Measurements from ENCODE around the gene ANKRD50. TPM values are rescaled to one million over a fixed set of nuclear protein-coding genes. Genes with fewer than 3 reads are reported as not detected.
A peak's percentile ranks its signal among the peaks of the same experiment; 100 is the strongest.

The ANKRD50 gene
- total RNA-seq, 2 experiments from 2014 or later: 0.36 to 0.54 TPM

DNA sequence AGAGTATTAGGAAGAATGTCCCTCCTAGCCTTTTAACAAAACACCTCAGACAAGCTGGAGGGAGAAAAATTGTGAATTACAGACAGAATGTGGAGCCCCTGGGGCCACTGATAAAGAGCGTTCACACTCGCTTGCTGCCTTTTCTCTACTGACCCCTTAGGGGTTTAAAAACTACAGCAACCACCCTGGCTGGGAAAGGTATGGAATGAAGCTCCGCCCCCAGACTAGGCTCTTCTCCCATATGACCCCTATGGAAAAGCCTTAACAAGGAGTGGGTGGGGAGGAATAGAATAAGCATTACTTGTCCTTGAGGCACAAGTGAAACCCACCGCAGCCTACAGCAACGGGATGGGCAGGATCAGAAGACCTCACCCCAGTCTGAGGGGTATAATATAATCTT is 26.3 kb downstream of the ANKRD50 start:
- Mint-ChIP-seq H3K4me1 (ENCODE audit: low read depth) (peaks cover 8% of the 10 kb centered on the region), H3K27ac (no peak overlapping the region), H3K36me3 (ENCODE audit: low read depth) (no peaks in the 10 kb centered on the region), H3K27me3 (no peaks in the 10 kb centered on the region), H3K9me3 (no peaks in the 10 kb centered on the region), H3K4me3 (no peak overlapping the region)
- TF ChIP-seq, protein P1, sequence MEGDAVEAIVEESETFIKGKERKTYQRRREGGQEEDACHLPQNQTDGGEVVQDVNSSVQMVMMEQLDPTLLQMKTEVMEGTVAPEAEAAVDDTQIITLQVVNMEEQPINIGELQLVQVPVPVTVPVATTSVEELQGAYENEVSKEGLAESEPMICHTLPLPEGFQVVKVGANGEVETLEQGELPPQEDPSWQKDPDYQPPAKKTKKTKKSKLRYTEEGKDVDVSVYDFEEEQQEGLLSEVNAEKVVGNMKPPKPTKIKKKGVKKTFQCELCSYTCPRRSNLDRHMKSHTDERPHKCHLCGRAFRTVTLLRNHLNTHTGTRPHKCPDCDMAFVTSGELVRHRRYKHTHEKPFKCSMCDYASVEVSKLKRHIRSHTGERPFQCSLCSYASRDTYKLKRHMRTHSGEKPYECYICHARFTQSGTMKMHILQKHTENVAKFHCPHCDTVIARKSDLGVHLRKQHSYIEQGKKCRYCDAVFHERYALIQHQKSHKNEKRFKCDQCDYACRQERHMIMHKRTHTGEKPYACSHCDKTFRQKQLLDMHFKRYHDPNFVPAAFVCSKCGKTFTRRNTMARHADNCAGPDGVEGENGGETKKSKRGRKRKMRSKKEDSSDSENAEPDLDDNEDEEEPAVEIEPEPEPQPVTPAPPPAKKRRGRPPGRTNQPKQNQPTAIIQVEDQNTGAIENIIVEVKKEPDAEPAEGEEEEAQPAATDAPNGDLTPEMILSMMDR (IDR thresholded peaks at IDR 0.05): no peak
- DNase-seq (no peak), ATAC-seq (no peak)
- intact Hi-C loops (cut with micrococcal nuclease): no loop called here
- ChIA-PET CTCF (no interaction called here), POLR2A (no interaction called here)

GRCh38 chr4:124685851-124686250 is 26.7 kb downstream of the ANKRD50 start:
- intact Hi-C loops (cut with micrococcal nuclease): no loop called here
- TF ChIP-seq, protein P1 (IDR thresholded peaks at IDR 0.05): no peak
- POLR2A ChIA-PET: interaction anchor here (1.1 kb wide), 1 partner anchor 12 kb away, joined by 3 read pairs; no protein-coding TSS in a partner anchor
- H3K27me3 Mint-ChIP-seq: no peaks in the 10 kb centered on the region
- H3K27ac Mint-ChIP-seq: no peak overlapping the region
- H3K4me3 Mint-ChIP-seq: no peak overlapping the region
- ATAC-seq (no peak), DNase-seq (no peak)
- CTCF ChIA-PET: no interaction called here
- H3K9me3 Mint-ChIP-seq: no peaks in the 10 kb centered on the region
- H3K4me1 Mint-ChIP-seq (ENCODE audit: low read depth): peaks cover 8% of the 10 kb centered on the region
- no peaks in the 10 kb centered on the region for H3K36me3 Mint-ChIP-seq (ENCODE audit: low read depth)

- H3K4me3 Mint-ChIP-seq: no peak overlapping the region
Observed at GRCh38 chr4:124684301-124684700, 28.2 kb downstream of the ANKRD50 start.

DNA sequence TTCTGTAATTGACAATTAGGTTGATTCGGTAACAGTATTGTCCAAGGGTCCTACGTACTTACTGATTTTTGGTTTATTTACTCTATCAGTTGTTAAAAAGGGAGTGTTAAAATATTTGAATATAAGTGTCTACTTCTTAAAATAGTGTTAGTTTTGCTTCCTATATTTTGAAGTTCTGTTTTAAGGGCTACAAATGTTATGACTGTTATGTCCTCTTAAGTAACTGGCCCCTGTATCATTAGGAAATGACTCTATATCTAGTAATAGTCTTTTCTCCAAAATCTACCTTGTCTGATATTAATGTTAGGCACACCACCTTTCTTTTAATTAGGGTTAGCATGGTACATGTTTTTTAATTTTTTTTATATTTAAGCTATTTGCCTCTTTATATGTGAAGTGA is 30.1 kb downstream of the ANKRD50 start:
- TF ChIP-seq, protein P1 (IDR thresholded peaks at IDR 0.05): no peak
- CTCF ChIA-PET: no interaction called here
- no peaks in the 10 kb centered on the region for H3K27me3 Mint-ChIP-seq
- no peak for DNase-seq
- H3K36me3 Mint-ChIP-seq (ENCODE audit: low read depth): no peaks in the 10 kb centered on the region
- POLR2A ChIA-PET: no interaction called here
- H3K4me3 Mint-ChIP-seq: no peak overlapping the region
- no peaks in the 10 kb centered on the region for H3K9me3 Mint-ChIP-seq
- peaks cover 8% of the 10 kb centered on the region for H3K4me1 Mint-ChIP-seq (ENCODE audit: low read depth)
- ATAC-seq: no peak
- H3K27ac Mint-ChIP-seq: no peak overlapping the region
- intact Hi-C loops (cut with micrococcal nuclease): no loop called here

More at GRCh38 chr4:124684301-124684700, 28.2 kb downstream of the ANKRD50 start:
- POLR2A ChIA-PET: no interaction called here
- TF ChIP-seq, protein P1 (IDR thresholded peaks at IDR 0.05): no peak
- H3K36me3 Mint-ChIP-seq (ENCODE audit: low read depth): no peaks in the 10 kb centered on the region
- H3K27me3 Mint-ChIP-seq: no peaks in the 10 kb centered on the region
- no peaks in the 10 kb centered on the region for H3K9me3 Mint-ChIP-seq
- CTCF ChIA-PET: no interaction called here
- intact Hi-C loops (cut with micrococcal nuclease): no loop called here
- no peak overlapping the region for H3K27ac Mint-ChIP-seq
- no peak for DNase-seq
- ATAC-seq: peak; percentile 53
- peaks cover 8% of the 10 kb centered on the region for H3K4me1 Mint-ChIP-seq (ENCODE audit: low read depth)

DNA sequence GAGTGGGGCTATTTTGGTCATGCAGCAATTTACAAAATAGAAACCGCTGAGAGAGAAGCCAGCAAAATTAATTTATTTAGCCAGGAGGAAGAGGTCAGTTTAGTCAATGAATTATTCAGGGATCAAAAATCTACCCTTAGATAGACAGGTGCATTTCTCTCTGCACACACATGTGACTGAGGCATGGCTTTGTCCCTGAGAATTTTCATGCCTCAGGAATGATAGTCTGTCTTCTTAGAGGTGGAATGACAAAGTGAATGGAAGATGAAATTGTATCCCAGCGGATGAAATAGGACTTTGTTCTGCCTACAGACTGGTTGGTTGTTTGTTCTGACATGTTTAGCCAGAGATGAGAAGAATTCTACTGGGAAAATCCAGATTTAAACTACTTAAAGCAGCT is 46.0 kb downstream of the ANKRD50 start:
- Mint-ChIP-seq H3K9me3 (no peaks in the 10 kb centered on the region), H3K36me3 (ENCODE audit: low read depth) (no peaks in the 10 kb centered on the region), H3K4me1 (ENCODE audit: low read depth) (no peaks in the 10 kb centered on the region), H3K27me3 (no peaks in the 10 kb centered on the region), H3K4me3 (no peak overlapping the region), H3K27ac (no peak overlapping the region)
- TF ChIP-seq, protein P1 (IDR thresholded peaks at IDR 0.05): no peak
- ChIA-PET POLR2A (no interaction called here), CTCF (no interaction called here)
- DNase-seq (no peak), ATAC-seq (no peak)
- intact Hi-C loops (cut with micrococcal nuclease): no loop called here

Measured in activated CD8-positive, alpha-beta T cell treated with anti-CD3 and anti-CD28 coated beads for 36 hours (primary cell).